Naive B cell (primary cell): ENCODE results near the gene AHDC1. TPM values are rescaled to one million over a fixed set of nuclear protein-coding genes. Genes with fewer than 3 reads are reported as not detected.
A peak's percentile ranks its signal among the peaks of the same experiment; 100 is the strongest.

Experiments
- ATAC-seq, 2 donors: fragments of 150-1000 bp; cut with Tn5 transposase; 2 replicates each; pipeline ENCODE4 v1.10.0; 2021; ENCODE audit warnings: low read depth in 2 of 2, mild to moderate bottlenecking in 2 of 2, moderate library complexity in 2 of 2
- DNase-seq: peaks from one replicate; pipeline ENCODE4 v3.0.0; 2022
- H3K27ac Mint-ChIP-seq, 6 donors: one replicate each; pipeline ENCODE4 v1.8.0; 2020 to 2022; ENCODE audit warnings: mild to moderate bottlenecking in 6 of 6, mixed read lengths in 6 of 6, moderate library complexity in 5 of 6, inconsistent platforms in 2 of 6
- H3K27me3 Mint-ChIP-seq, 3 donors: one replicate each; pipeline ENCODE4 v1.8.0; 2021 to 2022; ENCODE audit warnings: mixed read lengths in 3 of 3, mild to moderate bottlenecking in 1 of 3
- H3K36me3 Mint-ChIP-seq, 2 donors: one replicate each; pipeline ENCODE4 v1.8.0; 2020 to 2022; ENCODE audit warnings: mixed read lengths in 2 of 2, inconsistent platforms in 1 of 2, mild to moderate bottlenecking in 1 of 2
- H3K4me1 Mint-ChIP-seq, 3 donors: one replicate each; pipeline ENCODE4 v1.8.0; 2020 to 2022; ENCODE audit warnings: mixed read lengths in 3 of 3, inconsistent platforms in 1 of 3, mild to moderate bottlenecking in 1 of 3, moderate library complexity in 1 of 3
- H3K4me3 Mint-ChIP-seq, 8 donors: one replicate each; pipeline ENCODE4 v1.8.0; 2020 to 2022; ENCODE audit warnings: mild to moderate bottlenecking in 8 of 8, mixed read lengths in 8 of 8, moderate library complexity in 8 of 8, inconsistent platforms in 2 of 8
- H3K9me3 Mint-ChIP-seq, 7 donors: one replicate each; pipeline ENCODE4 v1.8.0; 2020 to 2022; ENCODE audit warnings: mixed read lengths in 7 of 7, mild to moderate bottlenecking in 5 of 7, inconsistent platforms in 2 of 7, moderate library complexity in 1 of 7
- polyA plus RNA-seq, 6 donors: library from polyadenylated mRNA; unstranded; fragments of 300-500 nt; fragmentation: Illumina TruSeq; gene quantifications; one replicate each; pipeline ENCODE4 v1.2.3, GENCODE V29; 2021; ENCODE audit warnings: low read depth in 6 of 6

AHDC1 gene
- polyA plus RNA-seq, 6 donors from 2014 or later: 0.15 to 2.3 (median 0.91) TPM

- no peak for DNase-seq
- Mint-ChIP-seq H3K36me3 (peaks cover 28 to 58% of the 10 kb centered on the region in 2 donors), H3K9me3 (no peaks in the 10 kb centered on the region), H3K27ac (peak overlapping the region in 1 of 6 donors; percentile 7), H3K27me3 (no peaks in the 10 kb centered on the region), H3K4me1 (peaks cover 41 to 59% (median 45%) of the 10 kb centered on the region in 3 donors), H3K4me3 (no peak overlapping the region)
- no peak for ATAC-seq
Observed at GRCh38 chr1:27614625-27615344, 10.8 kb upstream of the AHDC1 start.

- no peak for ATAC-seq
- Mint-ChIP-seq H3K4me3 (no peak overlapping the region), H3K27ac (peak overlapping the region in 1 of 6 donors; percentile 7), H3K9me3 (no peaks in the 10 kb centered on the region), H3K27me3 (no peaks in the 10 kb centered on the region), H3K36me3 (peaks cover 28 to 51% of the 10 kb centered on the region in 2 donors), H3K4me1 (peaks cover 35 to 53% (median 39%) of the 10 kb centered on the region in 3 donors)
- no peak for DNase-seq
Observed at GRCh38 chr1:27614043-27614624, 10.2 kb upstream of the AHDC1 start.

GRCh38 chr1:27612718-27613117 lies 8.8 kb upstream of the AHDC1 start:
- peaks cover 23 to 38% (median 26%) of the 10 kb centered on the region in 3 donors for H3K4me1 Mint-ChIP-seq
- peak overlapping the region in 1 of 8 donors; percentile 61 for H3K4me3 Mint-ChIP-seq
- DNase-seq: no peak
- H3K27me3 Mint-ChIP-seq: no peaks in the 10 kb centered on the region
- H3K27ac Mint-ChIP-seq: peak overlapping the region in 1 of 6 donors; percentile 9
- no peak for ATAC-seq
- peaks cover 27 to 41% of the 10 kb centered on the region in 2 donors for H3K36me3 Mint-ChIP-seq
- no peaks in the 10 kb centered on the region for H3K9me3 Mint-ChIP-seq

GRCh38 chr1:27611450-27611849 lies 7.5 kb upstream of the AHDC1 start:
- Mint-ChIP-seq H3K36me3 (peaks cover 23 to 29% of the 10 kb centered on the region in 2 donors), H3K9me3 (no peaks in the 10 kb centered on the region), H3K4me3 (no peak overlapping the region), H3K27ac (peak overlapping the region in 3 of 6 donors; percentile 9 to 73 (median 64)), H3K4me1 (peaks cover 17 to 31% (median 22%) of the 10 kb centered on the region in 3 donors), H3K27me3 (no peaks in the 10 kb centered on the region)
- DNase-seq (no peak), ATAC-seq (no peak)

GRCh38 chr1:27609618-27610240 lies 5.8 kb upstream of the AHDC1 start:
- H3K4me1 Mint-ChIP-seq: peaks cover 23 to 28% (median 25%) of the 10 kb centered on the region in 3 donors
- peaks cover 14 to 23% of the 10 kb centered on the region in 2 donors for H3K36me3 Mint-ChIP-seq
- ATAC-seq (peak; percentile 75 to 78), DNase-seq (peak; percentile 60)
- no peak overlapping the region for H3K27ac Mint-ChIP-seq
- H3K4me3 Mint-ChIP-seq: no peak overlapping the region
- no peaks in the 10 kb centered on the region for H3K9me3 Mint-ChIP-seq
- H3K27me3 Mint-ChIP-seq: no peaks in the 10 kb centered on the region

GRCh38 chr1:27609210-27609555 lies 5.2 kb upstream of the AHDC1 start:
- Mint-ChIP-seq H3K9me3 (no peaks in the 10 kb centered on the region), H3K4me1 (peaks cover 23 to 31% (median 25%) of the 10 kb centered on the region in 3 donors), H3K27me3 (no peaks in the 10 kb centered on the region), H3K27ac (no peak overlapping the region), H3K36me3 (peaks cover 14 to 19% of the 10 kb centered on the region in 2 donors), H3K4me3 (no peak overlapping the region)
- DNase-seq: no peak
- peak; percentile 8 to 31 for ATAC-seq

- Mint-ChIP-seq H3K36me3 (peaks cover 9 to 10% of the 10 kb centered on the region in 2 donors), H3K9me3 (no peaks in the 10 kb centered on the region), H3K27me3 (no peaks in the 10 kb centered on the region), H3K4me1 (peaks cover 25 to 32% (median 32%) of the 10 kb centered on the region in 3 donors), H3K4me3 (no peak overlapping the region), H3K27ac (peak overlapping the region in 1 of 6 donors; percentile 80)
- no peak for ATAC-seq
- DNase-seq: no peak
Observed at GRCh38 chr1:27607239-27607804, 3.4 kb upstream of the AHDC1 start.

- H3K4me1 Mint-ChIP-seq: peaks cover 22 to 34% (median 30%) of the 10 kb centered on the region in 3 donors
- peak overlapping the region in 4 of 6 donors; percentile 16 to 86 (median 80) for H3K27ac Mint-ChIP-seq
- H3K9me3 Mint-ChIP-seq: no peaks in the 10 kb centered on the region
- H3K4me3 Mint-ChIP-seq: peak overlapping the region in 3 of 8 donors; percentile 12 to 72 (median 21)
- DNase-seq: no peak
- H3K36me3 Mint-ChIP-seq: peaks cover 4 to 5% of the 10 kb centered on the region in 2 donors
- H3K27me3 Mint-ChIP-seq: no peaks in the 10 kb centered on the region
- ATAC-seq: no peak
Observed at GRCh38 chr1:27606708-27607238, 2.8 kb upstream of the AHDC1 start.

- no peaks in the 10 kb centered on the region for H3K9me3 Mint-ChIP-seq
- H3K4me1 Mint-ChIP-seq: peaks cover 19 to 36% (median 36%) of the 10 kb centered on the region in 3 donors
- no peaks in the 10 kb centered on the region for H3K36me3 Mint-ChIP-seq
- DNase-seq: peak; percentile 64
- no peaks in the 10 kb centered on the region for H3K27me3 Mint-ChIP-seq
- H3K27ac Mint-ChIP-seq: peak overlapping the region in 4 of 6 donors; percentile 68 to 86 (median 80)
- no peak for ATAC-seq
- H3K4me3 Mint-ChIP-seq: peak overlapping the region in 6 of 8 donors; percentile 12 to 85 (median 53)
Observed at GRCh38 chr1:27605796-27606707, 2.1 kb upstream of the AHDC1 start.

GRCh38 chr1:27605300-27605766 lies 1.4 kb upstream of the AHDC1 start:
- no peaks in the 10 kb centered on the region for H3K9me3 Mint-ChIP-seq
- peak overlapping the region in 4 of 6 donors; percentile 24 to 78 (median 55) for H3K27ac Mint-ChIP-seq
- ATAC-seq: no peak
- H3K27me3 Mint-ChIP-seq: no peaks in the 10 kb centered on the region
- peak overlapping the region in 7 of 8 donors; percentile 30 to 96 (median 84) for H3K4me3 Mint-ChIP-seq
- peaks cover 19 to 43% (median 39%) of the 10 kb centered on the region in 3 donors for H3K4me1 Mint-ChIP-seq
- no peaks in the 10 kb centered on the region for H3K36me3 Mint-ChIP-seq
- no peak for DNase-seq

GRCh38 chr1:27604579-27605299 lies 795 bp upstream of the AHDC1 start:
- H3K4me3 Mint-ChIP-seq: peak overlapping the region; percentile 72 to 96 (median 90)
- peak overlapping the region in 4 of 6 donors; percentile 72 to 86 (median 84) for H3K27ac Mint-ChIP-seq

GRCh38 chr1:27603309-27603680 lies 649 bp downstream of the AHDC1 start:
- no peaks in the 10 kb centered on the region for H3K36me3 Mint-ChIP-seq
- no peaks in the 10 kb centered on the region for H3K9me3 Mint-ChIP-seq
- peak; percentile 14 to 17 for ATAC-seq
- H3K27ac Mint-ChIP-seq: peak overlapping the region in 2 of 6 donors; percentile 86 to 91
- peak; percentile 45 for DNase-seq
- H3K4me1 Mint-ChIP-seq: peaks cover 19 to 61% (median 53%) of the 10 kb centered on the region in 3 donors
- H3K27me3 Mint-ChIP-seq: no peaks in the 10 kb centered on the region
- H3K4me3 Mint-ChIP-seq: peak overlapping the region; percentile 72 to 96 (median 93)

More at GRCh38 chr1:27604579-27605299, 795 bp upstream of the AHDC1 start:
- H3K27me3 Mint-ChIP-seq: no peaks in the 10 kb centered on the region
- DNase-seq (no peak), ATAC-seq (no peak)
- no peaks in the 10 kb centered on the region for H3K9me3 Mint-ChIP-seq
- H3K36me3 Mint-ChIP-seq: no peaks in the 10 kb centered on the region
- peaks cover 19 to 49% (median 45%) of the 10 kb centered on the region in 3 donors for H3K4me1 Mint-ChIP-seq
